Measurements from ENCODE around the gene ADGRG1.

- TF ChIP-seq POLR2AphosphoS5 (IDR thresholded peaks at IDR 0.05; ENCODE audit: low read depth, low read length) (no peak), POLR2A (IDR thresholded peaks at IDR 0.05; ENCODE audit: low read depth, low read length) (no peak)
These were observed 16.7 kb downstream of the ADGRG1 start for GRCh38 chr16:57645169-57645568.

Data from GM12892 (cell line).